HG03469 (cell line): ENCODE data around the gene GNB1L.

Source experiments
- ATAC-seq: cut with Tn5 transposase; IDR thresholded peaks from one replicate; pipeline ENCODE4 v1.9.1; 2021; ENCODE audit warnings: mild to moderate bottlenecking, moderate library complexity, moderate number of reproducible peaks; ENCODE audit not compliant: unreplicated experiment

The GNB1L gene

GRCh38 chr22:19740586-19740985, 114.1 kb downstream of the GNB1L start:
- no peak for ATAC-seq

- no peak for ATAC-seq
Observed at GRCh38 chr22:19739911-19740449, 114.7 kb downstream of the GNB1L start.

DNA sequence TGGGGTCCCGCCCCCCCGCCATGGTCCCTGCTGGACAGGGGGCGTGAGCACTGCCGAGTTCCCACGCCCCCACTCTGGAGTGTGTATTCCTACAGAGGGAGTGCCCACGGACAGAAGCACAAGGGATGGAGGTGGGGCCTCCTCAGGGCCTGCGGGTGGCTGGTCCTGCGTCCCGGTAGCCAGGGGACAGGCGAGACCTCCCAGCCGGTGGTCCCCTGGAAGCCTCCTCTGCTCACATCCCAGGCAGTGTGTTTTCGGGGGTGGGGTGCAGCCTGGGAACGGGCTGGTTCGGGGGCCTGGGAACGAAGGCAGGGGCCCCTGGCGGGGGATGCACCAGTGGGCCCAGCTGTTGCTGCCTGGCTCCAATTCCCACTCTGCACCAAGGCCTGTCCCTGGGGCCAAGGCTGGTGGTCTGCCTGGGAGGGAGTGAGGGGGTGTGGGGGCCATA, 115.2 kb downstream of the GNB1L start:
- ATAC-seq, result no peak

DNA sequence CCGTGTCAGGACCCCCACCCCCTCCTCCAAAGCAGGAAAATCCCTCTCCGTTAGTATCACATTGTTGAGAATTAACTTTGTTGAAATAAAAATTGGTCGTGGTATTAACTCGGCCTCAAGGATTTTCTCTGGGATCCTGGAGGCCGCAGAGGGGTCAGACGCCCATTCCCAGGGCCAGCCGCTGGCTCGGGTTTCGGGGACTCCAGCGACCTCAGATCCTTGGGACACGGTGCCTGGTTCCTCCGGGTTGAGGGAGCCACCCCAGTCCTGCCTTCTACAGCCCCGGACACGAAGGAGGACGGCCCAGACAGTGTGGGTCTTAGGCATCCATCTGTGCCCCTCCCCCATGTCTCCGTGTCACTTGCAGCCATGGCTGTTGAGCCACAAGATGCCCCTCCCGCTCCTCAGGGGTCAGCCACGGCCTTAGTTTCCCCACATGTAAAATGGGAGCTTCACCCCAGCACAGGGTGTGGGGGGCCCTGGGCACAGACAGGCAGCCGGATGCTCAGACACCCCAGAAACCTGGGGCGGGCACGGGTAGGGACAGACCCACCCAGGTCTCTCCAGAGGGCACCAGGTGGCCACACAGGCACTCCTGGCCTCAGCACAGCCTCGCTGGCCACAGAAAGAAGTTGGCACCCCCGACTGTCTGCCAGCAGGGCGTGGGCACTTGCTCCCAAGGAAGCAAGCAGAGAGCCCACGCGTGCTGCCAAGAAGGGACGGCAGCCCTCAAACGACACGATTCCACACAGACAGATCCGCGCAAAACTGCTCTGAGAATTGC, 115.8 kb downstream of the GNB1L start:
- ATAC-seq, result no peak

GRCh38 chr22:19737846-19738663, 116.6 kb downstream of the GNB1L start:
- no peak for ATAC-seq

GRCh38 chr22:19735665-19736510, 118.8 kb downstream of the GNB1L start:
- no peak for ATAC-seq

DNA sequence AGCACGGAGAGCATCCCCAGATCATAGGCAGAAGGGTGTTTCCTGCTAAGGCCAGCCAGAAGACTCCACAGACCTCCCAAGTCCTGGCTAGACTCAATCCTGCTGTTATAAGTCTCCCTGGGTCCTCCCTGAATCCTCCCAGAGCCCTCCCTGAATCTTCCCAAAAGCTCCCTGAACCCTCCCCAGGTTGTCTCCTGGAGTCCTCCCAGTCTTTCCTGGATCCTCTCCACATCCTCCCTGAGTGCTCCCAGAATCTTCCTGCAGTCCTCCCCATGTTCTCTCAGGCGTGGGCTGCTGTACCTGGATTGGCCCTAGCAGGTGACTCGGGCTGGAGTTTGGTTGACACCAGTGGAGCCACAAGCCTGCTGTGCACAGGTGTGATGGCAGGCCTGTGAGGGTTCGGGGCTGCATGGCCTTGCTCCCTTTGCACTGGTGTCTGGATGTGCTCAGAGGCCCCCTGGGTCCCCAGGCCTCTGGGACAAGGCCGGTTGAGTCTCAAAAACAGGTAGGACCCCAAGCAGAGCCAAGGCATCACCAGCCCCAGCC, 119.8 kb downstream of the GNB1L start:
- no peak for ATAC-seq

- ATAC-seq, result no peak
Observed at GRCh38 chr22:19734163-19734562, 120.5 kb downstream of the GNB1L start.

- no peak for ATAC-seq
Observed at GRCh38 chr22:19733755-19734154, 120.9 kb downstream of the GNB1L start.
